CD4-positive, alpha-beta T cell (primary cell): ENCODE data around the gene PCNA. TPM values are rescaled to one million over a fixed set of nuclear protein-coding genes. Genes with fewer than 3 reads are reported as not detected.

Source experiments
- ATAC-seq: fragments of 200-7000 bp; cut with Tn5 transposase; one replicate; pipeline ENCODE4 v1.10.0; 2022; ENCODE audit warnings: mild to moderate bottlenecking; ENCODE audit not compliant: poor library complexity
- CTCF ChIA-PET: fragments of 350-600 bp; sonication (Branson Sonifier 250); formaldehyde crosslinking; loops from one replicate; lab custom pipeline; 2021; ENCODE audit warnings: antibody characterized with exemption, inconsistent platforms; lab: Charles Lee
- POLR2A ChIA-PET: fragments of 350-600 bp; sonication (Branson Sonifier 250); formaldehyde crosslinking; loops from one replicate; lab custom pipeline; 2021; ENCODE audit warnings: antibody characterized with exemption, inconsistent platforms; lab: Charles Lee
- DNase-seq, 14 experiments: peaks; one replicate each; pipeline ENCODE4 v3.0.0-alpha.2; 2013 to 2020; ENCODE audit warnings: mixed read lengths in 2 of 14
- H3K27ac ChIP-seq, 2 donors: one replicate each; pipeline versions ENCODE4 v1.5.1 to v1.7.0; 2013; ENCODE audit warnings: low read length in 2 of 2, low read depth in 1 of 2, mild to moderate bottlenecking in 1 of 2
- H3K27me3 ChIP-seq, 2 experiments: 1 replicate in 1 of 2; 2 replicates in 1 of 2; pipeline versions ENCODE4 v1.6.1 to v1.7.0; 2013; ENCODE audit warnings: low read length in 2 of 2, control low read depth in 1 of 2, mild to moderate bottlenecking in 1 of 2, moderate library complexity in 1 of 2; ENCODE audit not compliant: insufficient read depth in 2 of 2, control insufficient read depth in 1 of 2
- H3K36me3 ChIP-seq: one replicate; pipeline ENCODE4 v1.6.1; 2013; ENCODE audit warnings: low read length, control low read depth; ENCODE audit not compliant: insufficient read depth
- H3K4me1 ChIP-seq: one replicate; pipeline ENCODE4 v1.6.1; 2013; ENCODE audit warnings: low read length, control low read depth; ENCODE audit not compliant: insufficient read depth
- H3K4me3 ChIP-seq: one replicate; pipeline ENCODE4 v1.5.1; 2013; ENCODE audit warnings: mild to moderate bottlenecking, low read length, moderate library complexity
- H3K9me3 ChIP-seq, 2 experiments: 1 replicate in 1 of 2; 2 replicates in 1 of 2; pipeline versions ENCODE4 v1.6.1 to v1.7.0; 2013; ENCODE audit warnings: low read length in 2 of 2, mild to moderate bottlenecking in 2 of 2, control low read depth in 1 of 2, moderate library complexity in 1 of 2; ENCODE audit not compliant: control insufficient read depth in 1 of 2, insufficient read depth in 1 of 2
- H3K27ac Mint-ChIP-seq: one replicate; pipeline ENCODE4 v1.8.0; 2020; ENCODE audit warnings: mixed read lengths
- H3K27me3 Mint-ChIP-seq: one replicate; pipeline ENCODE4 v1.8.0; 2021; ENCODE audit warnings: mixed read lengths
- H3K36me3 Mint-ChIP-seq: one replicate; pipeline ENCODE4 v1.8.0; 2021; ENCODE audit warnings: low read depth, mixed read lengths
- H3K4me1 Mint-ChIP-seq: one replicate; pipeline ENCODE4 v1.8.0; 2021; ENCODE audit warnings: low read depth, mixed read lengths
- H3K4me3 Mint-ChIP-seq: one replicate; pipeline ENCODE4 v1.8.0; 2020; ENCODE audit warnings: mild to moderate bottlenecking, mixed read lengths
- H3K9me3 Mint-ChIP-seq: one replicate; pipeline ENCODE4 v1.8.0; 2020; ENCODE audit warnings: mixed read lengths
- intact Hi-C, 2 experiments: fragments of 100-400 bp; cut with DNase I in 1 of 2; cut with micrococcal nuclease in 1 of 2; formaldehyde crosslinking; loops; one replicate each; pipeline versions ENCODE4 v1.15.1 to v1.9.0; 2023 to 2025; cut with DNase I, micrococcal nuclease
- total RNA-seq, 174 experiments: library from RNA in 2 of 174; stranded (reverse) in 2 of 174; gene quantifications; one replicate each; pipeline ENCODE4 v1.2.3 and lab custom pipeline; 2021 to 2026
- TF ChIP-seq, protein P1 (sequence below): fragments of 200-600 bp; IDR thresholded peaks from one replicate; pipeline ENCODE4 v1.8.0; 2022; ENCODE audit warnings: antibody characterized with exemption, mild to moderate bottlenecking

PCNA gene
- total RNA-seq, 2 experiments from 2014 or later = 32.6 to 33.0 TPM

DNA sequence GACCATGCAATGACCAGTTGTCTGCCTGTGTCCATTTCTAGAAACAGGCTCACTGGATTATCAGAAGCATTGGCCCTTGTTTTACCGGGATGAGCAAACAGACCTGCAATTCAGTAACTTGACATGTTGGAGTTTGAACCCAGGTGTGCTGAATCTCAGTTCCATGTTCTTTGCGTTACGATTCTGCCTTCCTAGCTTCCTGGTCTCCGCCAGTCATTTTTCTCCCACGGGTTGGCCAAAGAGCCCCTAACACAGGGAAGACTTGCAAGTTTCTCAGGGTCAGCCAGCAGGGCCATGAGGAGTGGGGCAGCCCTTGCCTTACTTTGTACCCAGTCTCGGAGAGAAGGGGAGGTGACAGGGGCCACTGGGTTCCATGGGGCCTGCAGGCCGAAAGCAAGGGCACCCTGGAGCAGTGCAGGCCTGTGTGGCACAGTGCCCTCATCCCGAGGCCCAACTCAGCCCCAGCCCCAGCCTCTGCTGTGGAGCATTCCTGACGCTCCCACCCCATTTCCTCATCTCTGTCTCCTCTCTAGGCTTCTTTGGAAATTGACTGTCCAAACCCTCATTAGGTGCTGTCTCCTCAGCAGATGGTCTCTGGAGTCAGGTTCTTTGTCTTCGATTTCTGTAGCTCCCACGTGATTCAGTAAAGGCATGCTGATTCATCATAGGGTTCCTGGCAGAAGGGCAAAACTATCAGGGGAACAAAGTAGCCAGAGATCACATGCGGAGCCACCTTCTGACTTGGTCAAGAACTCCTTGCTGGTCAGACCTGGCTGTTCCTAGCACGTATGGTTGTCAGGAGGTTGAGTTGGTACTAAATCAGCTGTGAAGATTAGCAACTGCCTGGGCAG lies 30.7 kb upstream of the PCNA start:
- no peak for ATAC-seq
- Histone ChIP-seq H3K4me3 (no peak overlapping the region), H3K36me3 (peaks cover 7% of the 10 kb centered on the region), H3K27me3 (no peaks in the 10 kb centered on the region), H3K9me3 (no peaks in the 10 kb centered on the region), H3K4me1 (peaks cover 31% of the 10 kb centered on the region), H3K27ac (no peak overlapping the region)
- Mint-ChIP-seq H3K9me3 (no peaks in the 10 kb centered on the region), H3K4me1 (peaks cover 80% of the 10 kb centered on the region), H3K27me3 (no peaks in the 10 kb centered on the region), H3K36me3 (peaks cover 19% of the 10 kb centered on the region), H3K4me3 (no peak overlapping the region), H3K27ac (no peak overlapping the region)
- ChIA-PET CTCF (no interaction called here), POLR2A (no interaction called here)
- intact Hi-C loops = no loop called here
- DNase-seq = no peak
- TF ChIP-seq, protein P1, sequence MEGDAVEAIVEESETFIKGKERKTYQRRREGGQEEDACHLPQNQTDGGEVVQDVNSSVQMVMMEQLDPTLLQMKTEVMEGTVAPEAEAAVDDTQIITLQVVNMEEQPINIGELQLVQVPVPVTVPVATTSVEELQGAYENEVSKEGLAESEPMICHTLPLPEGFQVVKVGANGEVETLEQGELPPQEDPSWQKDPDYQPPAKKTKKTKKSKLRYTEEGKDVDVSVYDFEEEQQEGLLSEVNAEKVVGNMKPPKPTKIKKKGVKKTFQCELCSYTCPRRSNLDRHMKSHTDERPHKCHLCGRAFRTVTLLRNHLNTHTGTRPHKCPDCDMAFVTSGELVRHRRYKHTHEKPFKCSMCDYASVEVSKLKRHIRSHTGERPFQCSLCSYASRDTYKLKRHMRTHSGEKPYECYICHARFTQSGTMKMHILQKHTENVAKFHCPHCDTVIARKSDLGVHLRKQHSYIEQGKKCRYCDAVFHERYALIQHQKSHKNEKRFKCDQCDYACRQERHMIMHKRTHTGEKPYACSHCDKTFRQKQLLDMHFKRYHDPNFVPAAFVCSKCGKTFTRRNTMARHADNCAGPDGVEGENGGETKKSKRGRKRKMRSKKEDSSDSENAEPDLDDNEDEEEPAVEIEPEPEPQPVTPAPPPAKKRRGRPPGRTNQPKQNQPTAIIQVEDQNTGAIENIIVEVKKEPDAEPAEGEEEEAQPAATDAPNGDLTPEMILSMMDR = no peak

DNA sequence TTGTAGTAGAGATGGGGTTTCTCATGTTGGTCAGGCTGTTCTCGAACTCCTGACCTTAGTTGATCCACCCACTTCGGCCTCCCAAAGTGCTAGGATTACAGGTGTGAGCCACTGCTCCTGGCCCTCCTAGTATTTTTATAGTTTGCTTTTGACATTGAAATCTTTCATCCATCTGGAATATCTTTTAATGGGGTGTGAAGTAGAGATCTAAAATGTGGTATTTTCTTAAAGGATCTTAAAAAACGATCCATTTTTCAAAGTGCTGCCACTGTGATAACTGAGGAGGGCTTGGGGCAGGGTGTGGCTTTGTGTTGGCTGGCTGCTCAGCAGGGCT lies 30.1 kb upstream of the PCNA start:
- Mint-ChIP-seq H3K36me3 (peaks cover 19% of the 10 kb centered on the region), H3K27ac (no peak overlapping the region), H3K9me3 (no peaks in the 10 kb centered on the region), H3K4me3 (no peak overlapping the region), H3K27me3 (no peaks in the 10 kb centered on the region), H3K4me1 (peaks cover 78% of the 10 kb centered on the region)
- ATAC-seq (no peak), DNase-seq (no peak)
- Histone ChIP-seq H3K36me3 (peaks cover 8% of the 10 kb centered on the region), H3K4me1 (peaks cover 33% of the 10 kb centered on the region), H3K27ac (no peak overlapping the region), H3K4me3 (no peak overlapping the region), H3K9me3 (no peaks in the 10 kb centered on the region), H3K27me3 (no peaks in the 10 kb centered on the region)
- POLR2A ChIA-PET = no interaction called here
- TF ChIP-seq, protein P1 = no peak
- intact Hi-C loops = no loop called here
- CTCF ChIA-PET = no interaction called here

DNA sequence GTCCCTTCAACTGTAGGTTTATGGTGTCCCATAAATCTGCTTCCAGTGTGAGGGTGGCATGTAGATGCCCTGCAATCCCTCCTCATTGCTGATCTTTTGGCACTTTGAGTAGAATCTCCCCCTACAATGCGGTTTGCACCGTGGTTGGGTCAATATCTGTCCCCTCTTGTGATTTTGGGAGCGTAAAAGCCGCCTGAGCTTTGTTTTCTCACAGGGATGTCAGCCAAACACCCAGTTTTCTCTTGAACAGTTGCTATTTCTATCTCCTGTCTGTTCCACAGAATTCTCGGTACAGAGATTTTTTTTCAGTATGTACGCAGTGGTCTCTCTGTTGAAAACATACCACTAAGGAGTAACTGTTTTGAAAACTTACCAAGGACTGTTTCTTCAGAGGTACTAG lies 28.8 kb upstream of the PCNA start:
- CTCF ChIA-PET = no interaction called here
- intact Hi-C loops = no loop called here
- Mint-ChIP-seq H3K4me1 (peaks cover 76% of the 10 kb centered on the region), H3K9me3 (no peaks in the 10 kb centered on the region), H3K27me3 (no peaks in the 10 kb centered on the region), H3K4me3 (no peak overlapping the region), H3K36me3 (peaks cover 23% of the 10 kb centered on the region), H3K27ac (no peak overlapping the region)
- Histone ChIP-seq H3K4me3 (no peak overlapping the region), H3K9me3 (no peaks in the 10 kb centered on the region), H3K36me3 (peaks cover 3% of the 10 kb centered on the region), H3K27ac (no peak overlapping the region), H3K27me3 (no peaks in the 10 kb centered on the region), H3K4me1 (peaks cover 33% of the 10 kb centered on the region)
- DNase-seq (no peak), ATAC-seq (no peak)
- POLR2A ChIA-PET = no interaction called here
- TF ChIP-seq, protein P1 = no peak
